Keratinocyte (primary cell): ENCODE measurements around the gene CHN2. TPM values are rescaled to one million over a fixed set of nuclear protein-coding genes. Genes with fewer than 3 reads are reported as not detected.

Source experiments
- DNase-seq: peaks from one replicate; pipeline ENCODE4 v3.0.0-alpha.2; 2011; ENCODE audit warnings: low read depth, missing footprints, low spot score
- FAIRE-seq: peaks from 2 replicates; lab custom pipeline; 2011; peaks lifted over from hg19 to GRCh38; lab: Jason Lieb, UNC
- H2AFZ ChIP-seq: 2 replicates; pipeline ENCODE4 v1.6.0; 2012; ENCODE audit warnings: low read length, control low read depth, inconsistent platforms; ENCODE audit not compliant: control insufficient read depth
- H3K27ac ChIP-seq: 2 replicates; pipeline ENCODE4 v1.5.1; 2011; ENCODE audit warnings: low read length; ENCODE audit not compliant: control insufficient read depth, insufficient read depth
- H3K27me3 ChIP-seq: 3 replicates; pipeline ENCODE4 v1.6.0; 2011; ENCODE audit warnings: low read length; ENCODE audit not compliant: control insufficient read depth, insufficient read depth; ENCODE audit errors: extremely low read depth
- H3K36me3 ChIP-seq, 2 experiments: 2 replicates in 1 of 2; 3 replicates in 1 of 2; pipeline ENCODE4 v1.5.1; 2011; ENCODE audit warnings: low read length in 2 of 2, mild to moderate bottlenecking in 1 of 2; ENCODE audit not compliant: control insufficient read depth in 2 of 2, insufficient read depth in 2 of 2; ENCODE audit errors: extremely low read depth in 1 of 2
- H3K4me1 ChIP-seq: 3 replicates; pipeline ENCODE4 v1.5.1; 2011; ENCODE audit warnings: low read length; ENCODE audit not compliant: control insufficient read depth, insufficient read depth; ENCODE audit errors: extremely low read depth
- H3K4me2 ChIP-seq: 3 replicates; pipeline ENCODE4 v1.6.0; 2011; ENCODE audit warnings: low read depth, low read length; ENCODE audit not compliant: control insufficient read depth, insufficient read depth; ENCODE audit errors: extremely low read depth
- H3K4me3 ChIP-seq, 3 experiments: fragments of 200-600 bp in 1 of 3; sonication (generic) in 1 of 3; 2 replicates in 2 of 3; 3 replicates in 1 of 3; pipeline ENCODE4 v1.5.1; 2011 to 2016; ENCODE audit warnings: low read length in 3 of 3, mild to moderate bottlenecking in 3 of 3, control low read depth in 2 of 3, inconsistent platforms in 1 of 3, low read depth in 1 of 3, mixed read lengths in 1 of 3, mixed run types in 1 of 3, moderate library complexity in 1 of 3; ENCODE audit not compliant: control insufficient read depth in 2 of 3, insufficient read depth in 2 of 3; ENCODE audit errors: extremely low read depth in 1 of 3
- H3K79me2 ChIP-seq: 2 replicates; pipeline ENCODE4 v1.6.0; 2012; ENCODE audit warnings: low read length; ENCODE audit not compliant: control insufficient read depth, insufficient read depth
- H3K9ac ChIP-seq: 3 replicates; pipeline ENCODE4 v1.6.0; 2011; ENCODE audit warnings: low read length; ENCODE audit not compliant: control insufficient read depth, insufficient read depth; ENCODE audit errors: extremely low read depth
- H3K9me1 ChIP-seq: 3 replicates; pipeline ENCODE4 v1.6.0; 2011; ENCODE audit warnings: low read length; ENCODE audit not compliant: control insufficient read depth, insufficient read depth; ENCODE audit errors: extremely low read depth
- H3K9me3 ChIP-seq: 2 replicates; pipeline ENCODE4 v1.5.1; 2012; ENCODE audit warnings: low read depth, low read length; ENCODE audit not compliant: control insufficient read depth
- H4K20me1 ChIP-seq: 3 replicates; pipeline ENCODE4 v1.6.0; 2011; ENCODE audit warnings: low read length; ENCODE audit not compliant: control insufficient read depth, insufficient read depth; ENCODE audit errors: extremely low read depth
- EZH2 ChIP-seq: IDR thresholded peaks from one replicate; pipeline ENCODE4 v1.6.1; 2012; ENCODE audit warnings: inconsistent platforms, mild to moderate bottlenecking, low read length, moderate library complexity
- dilution Hi-C: fragments of 300-500 bp; cut with MboI; formaldehyde crosslinking; loops from one replicate; pipeline ENCODE4 v1.7.0; 2020; ENCODE audit warnings: low sequenced_read_pairs; ENCODE audit not compliant: extremely low pct_ligation_motif_present
- polyA plus RNA-seq, 5 experiments: library from polyadenylated mRNA; depleted of rRNA in 3 of 5; stranded (reverse) in 3 of 5; stranded (forward) in 1 of 5; unstranded in 1 of 5; fragments of >200 nt; gene quantifications; 1 replicate in 1 of 5; 2 replicates in 3 of 5; 3 replicates in 1 of 5; pipeline versions ENCODE4 v1.2.1 to v1.2.3, GENCODE V29; 2011 to 2012; ENCODE audit warnings: missing spikeins in 2 of 5, low read depth in 1 of 5, low replicate concordance in 1 of 5
- TF ChIP-seq, protein P1 (sequence below), 3 experiments: IDR thresholded peaks in 1 of 3; conservative IDR thresholded peaks in 1 of 3; optimal IDR thresholded peaks in 1 of 3; 2 replicates in 2 of 3; 3 replicates in 1 of 3; pipeline versions ENCODE3 to v1.5.1; 2011; ENCODE audit warnings: low read length in 3 of 3, mild to moderate bottlenecking in 3 of 3, moderate library complexity in 2 of 3, control low read depth in 1 of 3, inconsistent platforms in 1 of 3; ENCODE audit not compliant: insufficient read depth in 2 of 3; ENCODE audit errors: extremely low read depth in 1 of 3

The CHN2 gene
- polyA plus RNA-seq, 1 donor (not counting 4 experiments of a cell fraction or from before 2014, with no cell fraction given): 1.8 TPM

DNA sequence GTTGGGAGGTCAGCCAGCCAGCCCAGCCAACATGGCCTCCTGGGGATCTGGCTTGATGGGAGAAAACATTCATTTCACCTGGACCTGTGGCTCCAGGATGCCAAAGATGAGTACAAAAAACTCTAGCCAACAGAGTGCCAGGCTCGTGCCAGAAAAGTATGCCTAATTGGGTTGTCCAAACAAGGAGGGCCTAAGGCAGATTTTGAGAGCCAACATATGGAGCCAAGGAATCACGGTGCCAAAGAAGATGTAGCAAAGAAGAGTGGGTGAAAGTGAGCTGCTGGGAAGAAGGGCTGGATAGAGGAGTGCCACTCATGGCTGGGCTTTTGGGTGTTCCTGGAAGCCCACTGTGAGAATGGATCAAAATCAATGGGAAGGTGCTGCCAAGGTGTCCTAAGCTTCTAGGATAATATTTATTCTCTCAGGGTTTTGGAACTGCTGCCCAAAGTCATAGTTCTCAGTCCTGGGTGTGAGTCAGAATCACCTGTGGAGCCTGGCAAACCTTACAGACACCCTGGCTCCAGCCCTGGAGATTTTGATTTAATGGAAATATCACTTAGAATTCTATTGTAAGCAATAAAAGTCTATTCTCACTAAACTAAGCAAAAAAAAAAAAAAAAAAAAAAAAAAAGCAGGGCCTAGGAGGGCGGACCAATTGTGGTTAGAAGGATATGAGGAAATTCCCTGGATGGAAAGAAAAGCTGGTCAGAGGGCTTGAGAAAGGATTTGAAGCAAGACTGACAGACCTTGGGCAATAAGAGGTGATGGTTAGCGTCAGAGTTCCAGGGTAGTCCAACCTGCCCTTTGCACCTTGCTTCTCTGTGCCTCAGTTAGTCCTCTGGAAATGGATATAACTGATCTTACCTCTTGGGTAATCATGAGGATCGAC lies 186.9 kb downstream of the CHN2 start:
- no peak for DNase-seq
- Histone ChIP-seq H2AFZ (no peak overlapping the region), H3K4me1 (peaks cover 6% of the 10 kb centered on the region), H3K27me3 (no peaks in the 10 kb centered on the region), H3K79me2 (no peaks in the 10 kb centered on the region), H3K9me3 (no peaks in the 10 kb centered on the region), H3K27ac (no peak overlapping the region), H3K9ac (no peak overlapping the region), H3K9me1 (no peaks in the 10 kb centered on the region), H3K4me2 (no peak overlapping the region), H3K36me3 (no peaks in the 10 kb centered on the region), H4K20me1 (no peaks in the 10 kb centered on the region), H3K4me3 (no peak overlapping the region)
- no peak for FAIRE-seq
- dilution Hi-C loops: no loop called here
- TF ChIP-seq, protein P1, sequence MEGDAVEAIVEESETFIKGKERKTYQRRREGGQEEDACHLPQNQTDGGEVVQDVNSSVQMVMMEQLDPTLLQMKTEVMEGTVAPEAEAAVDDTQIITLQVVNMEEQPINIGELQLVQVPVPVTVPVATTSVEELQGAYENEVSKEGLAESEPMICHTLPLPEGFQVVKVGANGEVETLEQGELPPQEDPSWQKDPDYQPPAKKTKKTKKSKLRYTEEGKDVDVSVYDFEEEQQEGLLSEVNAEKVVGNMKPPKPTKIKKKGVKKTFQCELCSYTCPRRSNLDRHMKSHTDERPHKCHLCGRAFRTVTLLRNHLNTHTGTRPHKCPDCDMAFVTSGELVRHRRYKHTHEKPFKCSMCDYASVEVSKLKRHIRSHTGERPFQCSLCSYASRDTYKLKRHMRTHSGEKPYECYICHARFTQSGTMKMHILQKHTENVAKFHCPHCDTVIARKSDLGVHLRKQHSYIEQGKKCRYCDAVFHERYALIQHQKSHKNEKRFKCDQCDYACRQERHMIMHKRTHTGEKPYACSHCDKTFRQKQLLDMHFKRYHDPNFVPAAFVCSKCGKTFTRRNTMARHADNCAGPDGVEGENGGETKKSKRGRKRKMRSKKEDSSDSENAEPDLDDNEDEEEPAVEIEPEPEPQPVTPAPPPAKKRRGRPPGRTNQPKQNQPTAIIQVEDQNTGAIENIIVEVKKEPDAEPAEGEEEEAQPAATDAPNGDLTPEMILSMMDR (optimal IDR thresholded peaks at IDR 0.05 in 1 of 3, IDR thresholded peaks at IDR 0.05 in 1 of 3, conservative IDR thresholded peaks at IDR 0.05 in 1 of 3; ENCODE audit: extremely low read depth in 1 of 3, insufficient read depth in 2 of 3, low read length in 3 of 3): no peak
- no peak for TF ChIP-seq EZH2

DNA sequence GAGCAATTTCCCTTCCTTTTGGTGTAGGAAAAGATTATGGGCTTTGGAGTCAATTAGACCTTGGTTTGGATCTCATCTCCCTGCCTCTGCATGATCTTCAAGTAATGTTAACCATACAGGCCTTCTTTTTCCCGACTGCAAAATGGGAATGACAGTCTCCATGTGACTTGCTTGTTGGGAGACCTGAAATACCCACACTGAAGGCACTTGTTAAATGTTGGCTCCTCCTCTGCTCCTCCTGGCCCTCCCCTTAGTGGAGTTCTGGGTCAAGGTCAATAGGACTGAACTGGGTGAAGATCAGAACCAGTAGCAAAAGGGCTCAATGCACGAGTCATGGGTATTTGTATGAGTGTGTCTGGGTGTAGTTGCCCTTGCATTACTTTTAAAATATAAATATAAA lies 189.7 kb downstream of the CHN2 start:
- no peak for DNase-seq
- no peaks in the 10 kb centered on the region for H3K79me2 ChIP-seq
- no peaks in the 10 kb centered on the region for H3K27me3 ChIP-seq
- no peak overlapping the region for H2AFZ ChIP-seq
- H3K9ac ChIP-seq: no peak overlapping the region
- no peaks in the 10 kb centered on the region for H3K9me3 ChIP-seq
- H3K4me2 ChIP-seq: no peak overlapping the region
- H3K36me3 ChIP-seq: no peaks in the 10 kb centered on the region
- FAIRE-seq: no peak
- TF ChIP-seq, protein P1 (optimal IDR thresholded peaks at IDR 0.05 in 1 of 3, IDR thresholded peaks at IDR 0.05 in 1 of 3, conservative IDR thresholded peaks at IDR 0.05 in 1 of 3; ENCODE audit: extremely low read depth in 1 of 3, insufficient read depth in 2 of 3, low read length in 3 of 3): no peak
- no peak for TF ChIP-seq EZH2
- no peak overlapping the region for H3K27ac ChIP-seq
- no peaks in the 10 kb centered on the region for H3K4me1 ChIP-seq
- H4K20me1 ChIP-seq: no peaks in the 10 kb centered on the region
- H3K9me1 ChIP-seq: no peaks in the 10 kb centered on the region
- dilution Hi-C loops: no loop called here
- no peak overlapping the region for H3K4me3 ChIP-seq
